HG03103 (cell line): Measurements from ENCODE around the gene CFAP141.
A peak's percentile ranks its signal among the peaks of the same experiment; 100 is the strongest.

Source experiments
- ATAC-seq: cut with Tn5 transposase; IDR thresholded peaks from one replicate; pipeline ENCODE4 v1.9.1; 2021; ENCODE audit warnings: low read depth; ENCODE audit not compliant: unreplicated experiment

CFAP141 gene

GRCh38 chr1:154176337-154176736 lies 29.8 kb downstream of the CFAP141 start:
- no peak for ATAC-seq

- no peak for ATAC-seq
These were observed 31.5 kb downstream of the CFAP141 start for GRCh38 chr1:154174654-154175053.

GRCh38 chr1:154171880-154172279 lies 34.3 kb downstream of the CFAP141 start:
- ATAC-seq = no peak

GRCh38 chr1:154171223-154171583 lies 34.9 kb downstream of the CFAP141 start:
- no peak for ATAC-seq

DNA sequence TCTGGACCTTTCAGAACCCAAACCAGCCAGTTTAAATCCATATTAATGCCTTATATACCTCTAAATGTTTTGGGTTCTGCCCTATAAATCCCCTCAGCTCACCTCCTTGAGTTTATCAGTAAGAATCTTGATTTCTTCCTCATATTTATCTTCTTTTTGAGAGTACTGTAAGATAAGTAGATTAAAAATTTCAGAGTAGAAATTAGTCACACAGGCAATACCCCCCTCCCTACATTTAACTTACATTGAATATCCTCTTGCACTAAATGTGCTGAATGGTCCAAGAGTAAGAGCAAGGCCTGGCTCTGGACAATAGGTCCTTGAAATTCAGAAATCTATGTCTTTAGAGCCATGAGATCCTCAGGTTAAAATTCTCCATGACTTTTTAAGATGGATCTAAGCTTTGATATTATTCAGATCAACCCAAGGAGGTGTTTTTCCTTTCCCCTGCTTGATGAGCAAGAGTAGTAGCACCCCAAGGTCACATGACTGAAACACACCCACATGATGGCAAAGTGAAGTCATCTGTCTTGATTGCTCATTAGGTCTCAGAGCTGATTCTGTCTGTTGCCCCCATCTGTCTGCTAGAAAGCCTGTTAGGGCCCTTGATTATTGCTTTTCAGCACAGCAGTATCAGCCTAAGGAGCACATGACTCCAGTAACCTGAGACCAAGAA lies 35.4 kb downstream of the CFAP141 start:
- no peak for ATAC-seq

DNA sequence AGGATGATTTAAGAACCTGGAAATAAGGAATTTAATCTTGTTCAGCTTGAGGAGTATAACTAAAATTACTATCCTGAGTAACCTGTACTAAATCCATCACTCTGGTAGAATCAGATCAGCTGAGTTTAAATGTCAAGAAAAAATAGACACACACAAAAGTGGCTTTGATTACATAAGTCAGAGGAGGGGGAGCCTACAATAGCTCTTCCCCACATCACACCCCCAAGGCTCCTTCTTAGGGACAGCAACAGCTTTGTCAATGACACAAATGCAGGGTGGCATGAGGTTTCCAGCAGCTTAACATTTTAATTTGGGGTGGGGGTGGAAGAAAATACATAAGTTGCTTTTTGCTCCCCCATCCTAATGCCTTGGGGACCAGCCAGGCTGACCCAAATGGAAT lies 38.7 kb downstream of the CFAP141 start:
- ATAC-seq = no peak

GRCh38 chr1:154166207-154166606 lies 39.9 kb downstream of the CFAP141 start:
- no peak for ATAC-seq

- no peak for ATAC-seq
These were observed 46.6 kb downstream of the CFAP141 start for GRCh38 chr1:154159554-154159953.

DNA sequence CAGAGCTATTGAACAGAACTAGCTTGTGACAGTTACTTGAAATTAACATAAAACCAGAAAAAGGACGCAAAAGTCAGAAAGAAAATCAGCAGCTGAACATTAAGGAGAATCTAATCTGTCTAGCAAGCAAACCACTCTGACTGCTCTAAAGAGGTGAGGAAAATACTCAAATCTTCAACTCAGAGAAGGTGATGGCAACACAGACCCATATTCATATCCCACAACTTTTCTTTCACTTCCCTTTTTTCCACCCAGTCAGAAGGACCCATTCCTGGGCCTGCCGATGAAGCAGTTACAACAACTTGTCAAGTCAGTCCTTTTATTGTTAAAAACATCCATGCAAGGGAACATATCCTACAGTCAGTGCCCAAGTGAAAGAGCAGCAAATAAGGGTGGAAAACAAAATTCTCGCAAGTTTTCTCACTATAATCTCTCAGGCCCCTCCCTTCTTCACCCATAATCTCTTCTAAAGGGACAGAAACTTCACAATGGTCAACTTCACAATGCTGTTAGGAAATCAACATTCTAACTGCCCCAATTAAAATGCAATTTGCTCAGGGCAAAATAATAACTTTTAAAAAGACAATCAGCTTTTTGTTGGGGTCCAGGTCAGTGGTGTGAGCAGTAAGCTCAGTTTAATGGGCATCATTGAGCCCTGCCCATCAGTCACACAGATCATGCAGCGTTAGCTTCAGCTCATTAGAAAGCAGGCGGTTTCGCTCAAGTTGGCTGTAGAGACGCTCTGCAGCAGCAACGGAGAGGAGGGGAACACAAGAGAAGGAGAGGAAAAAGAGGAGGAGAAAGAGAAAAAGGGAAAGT lies 47.6 kb downstream of the CFAP141 start:
- no peak for ATAC-seq

DNA sequence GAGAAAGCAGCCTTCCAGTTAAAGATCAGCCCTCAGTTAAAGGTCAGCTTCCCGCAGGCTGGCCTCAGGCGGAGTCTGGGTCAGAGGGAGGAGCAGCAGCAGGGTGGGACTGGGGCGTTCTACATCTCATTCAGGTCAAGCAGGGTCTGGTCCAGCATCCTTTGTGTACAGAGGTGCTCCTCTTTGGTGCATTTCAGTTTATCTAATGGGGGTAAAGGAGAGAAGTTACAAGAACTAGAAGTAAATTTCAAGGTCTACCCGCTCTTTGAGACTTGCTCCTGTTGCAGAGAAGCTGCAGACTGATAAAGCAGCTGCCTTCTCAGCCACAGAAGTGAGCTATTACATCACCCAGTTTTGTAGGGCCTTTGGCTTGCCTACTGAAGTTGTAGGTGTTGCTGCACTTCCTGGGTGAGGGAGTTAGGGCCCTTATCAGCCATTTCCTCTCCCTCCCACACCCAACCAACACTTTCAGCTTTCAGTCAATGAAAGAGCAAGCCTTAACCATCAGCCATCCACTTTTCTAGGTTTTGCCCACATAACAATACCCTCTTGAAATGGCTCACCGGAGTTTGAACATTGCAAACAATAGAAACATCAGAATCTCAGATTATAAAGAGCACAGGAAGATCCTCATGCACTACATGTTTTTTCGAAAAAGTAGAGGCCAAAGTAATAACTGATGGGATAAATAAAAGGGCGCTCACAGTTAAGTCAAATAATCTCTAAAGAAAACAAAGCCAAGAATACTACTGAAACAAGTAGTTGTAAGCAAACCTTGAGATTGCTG lies 48.4 kb downstream of the CFAP141 start:
- peak; percentile 78 for ATAC-seq

- no peak for ATAC-seq
These were observed 50.9 kb downstream of the CFAP141 start for GRCh38 chr1:154155251-154155650.

GRCh38 chr1:154154534-154155191 lies 51.5 kb downstream of the CFAP141 start, which contains the start of gene NUP210L:
NUP210L (minus strand) TSS chr1:154155073.
- no peak for ATAC-seq

- no peak for ATAC-seq
These were observed 52.1 kb downstream of the CFAP141 start for GRCh38 chr1:154154053-154154452.

DNA sequence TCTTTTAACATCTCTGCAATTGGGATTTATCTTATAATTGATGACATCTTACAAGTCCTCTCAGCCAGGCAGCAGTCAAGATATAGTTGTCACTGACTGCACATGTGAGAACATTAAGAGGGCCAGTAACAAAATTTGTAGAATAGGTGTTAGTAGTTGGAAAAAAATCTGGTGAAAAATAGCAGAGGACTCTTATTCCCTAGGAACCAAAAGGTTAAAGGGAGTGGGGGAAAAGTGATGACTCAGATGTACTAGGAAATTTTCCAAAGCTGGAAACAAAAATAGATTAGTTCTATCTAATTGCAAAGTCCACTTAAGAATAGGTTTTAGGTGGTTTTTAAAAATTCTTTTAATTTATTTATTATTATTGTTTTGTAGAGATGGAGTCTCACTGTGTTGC lies 54.8 kb downstream of the CFAP141 start:
- no peak for ATAC-seq
